Measurements from ENCODE around the gene CA9. TPM values are rescaled to one million over a fixed set of nuclear protein-coding genes. Genes with fewer than 3 reads are reported as not detected.
A peak's percentile ranks its signal among the peaks of the same experiment; 100 is the strongest.

CA9 gene
- total RNA-seq, 1 donor from 2014 or later = 0.98 TPM

GRCh38 chr9:35664531-35665470 lies 8.9 kb upstream of the CA9 start, which contains the start of gene ARHGEF39:
ARHGEF39 (minus strand) TSS chr9:35665195; CDS start chr9:35665169, 26 bp downstream.
- Histone ChIP-seq H3K9me3 (no peaks in the 10 kb centered on the region), H3K4me3 (peak within 1 kb of the TSS; percentile 52 to 61), H3K27me3 (no peaks in the 10 kb centered on the region), H3K36me3 (peaks cover 0 to 11% of the 10 kb centered on the region in 2 donors), H3K4me1 (peaks cover 25% of the 10 kb centered on the region), H3K27ac (peak within 1 kb of the TSS; percentile 67)
- intact Hi-C loops (cut with DNase I) = no loop called here
- peak; percentile 40 to 60 for TF ChIP-seq POLR2AphosphoS5 (IDR thresholded peaks at IDR 0.05; ENCODE audit: insufficient read depth in 1 of 2, low read depth in 1 of 2)
- TF ChIP-seq POLR2A (IDR thresholded peaks at IDR 0.05) = no peak
- no peak for TF ChIP-seq CTCF (IDR thresholded peaks at IDR 0.05)
- no peak for DNase-seq (ENCODE audit: extremely low spot score in 2 of 2)

- peaks cover 18% of the 10 kb centered on the region for H3K4me1 ChIP-seq
- TF ChIP-seq POLR2AphosphoS5 (IDR thresholded peaks at IDR 0.05; ENCODE audit: insufficient read depth in 1 of 2, low read depth in 1 of 2) = no peak
- no peak for TF ChIP-seq POLR2A (IDR thresholded peaks at IDR 0.05)
- no peak for TF ChIP-seq CTCF (IDR thresholded peaks at IDR 0.05)
- peaks cover 0 to 5% of the 10 kb centered on the region in 2 donors for H3K36me3 ChIP-seq
- DNase-seq (ENCODE audit: extremely low spot score in 2 of 2) = no peak
- H3K4me3 ChIP-seq = peak overlapping the region; percentile 52 to 61
- H3K27ac ChIP-seq = peak overlapping the region; percentile 67
- H3K9me3 ChIP-seq = no peaks in the 10 kb centered on the region
- H3K27me3 ChIP-seq = no peaks in the 10 kb centered on the region
- intact Hi-C loops (cut with DNase I) = no loop called here
Measured at GRCh38 chr9:35665471-35665818, 8.3 kb upstream of the CA9 start.

- Histone ChIP-seq H3K27ac (no peak overlapping the region), H3K36me3 (no peaks in the 10 kb centered on the region), H3K9me3 (no peaks in the 10 kb centered on the region), H3K27me3 (no peaks in the 10 kb centered on the region), H3K4me3 (no peak overlapping the region), H3K4me1 (peaks cover 18% of the 10 kb centered on the region)
- TF ChIP-seq POLR2A (IDR thresholded peaks at IDR 0.05) = no peak
- DNase-seq (ENCODE audit: extremely low spot score in 2 of 2) = no peak
- intact Hi-C loops (cut with DNase I) = no loop called here
Measured at GRCh38 chr9:35666045-35666444, 7.7 kb upstream of the CA9 start.

GRCh38 chr9:35666549-35666948 lies 7.2 kb upstream of the CA9 start:
- H3K27ac ChIP-seq = no peak overlapping the region
- no peak for DNase-seq (ENCODE audit: extremely low spot score in 2 of 2)
- intact Hi-C loops (cut with DNase I) = no loop called here
- no peaks in the 10 kb centered on the region for H3K9me3 ChIP-seq
- TF ChIP-seq CTCF (IDR thresholded peaks at IDR 0.05) = no peak
- no peak for TF ChIP-seq POLR2A (IDR thresholded peaks at IDR 0.05)
- no peak for TF ChIP-seq POLR2AphosphoS5 (IDR thresholded peaks at IDR 0.05; ENCODE audit: insufficient read depth in 1 of 2, low read depth in 1 of 2)
- H3K36me3 ChIP-seq = no peaks in the 10 kb centered on the region
- H3K4me3 ChIP-seq = no peak overlapping the region
- no peaks in the 10 kb centered on the region for H3K27me3 ChIP-seq
- peaks cover 18% of the 10 kb centered on the region for H3K4me1 ChIP-seq

- Histone ChIP-seq H3K27ac (no peak overlapping the region), H3K27me3 (no peaks in the 10 kb centered on the region), H3K9me3 (no peaks in the 10 kb centered on the region), H3K4me1 (peaks cover 18% of the 10 kb centered on the region), H3K36me3 (no peaks in the 10 kb centered on the region), H3K4me3 (no peak overlapping the region)
- DNase-seq (ENCODE audit: extremely low spot score in 2 of 2) = no peak
- intact Hi-C loops (cut with DNase I) = no loop called here
- no peak for TF ChIP-seq POLR2A (IDR thresholded peaks at IDR 0.05)
- TF ChIP-seq POLR2AphosphoS5 (IDR thresholded peaks at IDR 0.05; ENCODE audit: insufficient read depth in 1 of 2, low read depth in 1 of 2) = no peak
- TF ChIP-seq CTCF (IDR thresholded peaks at IDR 0.05) = no peak
Measured at GRCh38 chr9:35667939-35668338, 5.8 kb upstream of the CA9 start.

All from vagina (tissue), 2 donors.